ENCODE data around the gene MS4A10. TPM values are rescaled to one million over a fixed set of nuclear protein-coding genes. Genes with fewer than 3 reads are reported as not detected.

MS4A10 gene
- total RNA-seq, 2 donors from 2014 or later, result not detected

- DNase-seq, result no peak
- Histone ChIP-seq H3K9me3 (no peaks in the 10 kb centered on the region), H3K27ac (no peak overlapping the region), H3K4me3 (no peak overlapping the region), H3K36me3 (replicated peaks in 1 of 2; ENCODE audit: insufficient read depth in 1 of 2, low read depth in 2 of 2) (no peaks in the 10 kb centered on the region), H3K27me3 (no peaks in the 10 kb centered on the region), H3K4me1 (peaks cover 9% of the 10 kb centered on the region)
- TF ChIP-seq, protein P1, sequence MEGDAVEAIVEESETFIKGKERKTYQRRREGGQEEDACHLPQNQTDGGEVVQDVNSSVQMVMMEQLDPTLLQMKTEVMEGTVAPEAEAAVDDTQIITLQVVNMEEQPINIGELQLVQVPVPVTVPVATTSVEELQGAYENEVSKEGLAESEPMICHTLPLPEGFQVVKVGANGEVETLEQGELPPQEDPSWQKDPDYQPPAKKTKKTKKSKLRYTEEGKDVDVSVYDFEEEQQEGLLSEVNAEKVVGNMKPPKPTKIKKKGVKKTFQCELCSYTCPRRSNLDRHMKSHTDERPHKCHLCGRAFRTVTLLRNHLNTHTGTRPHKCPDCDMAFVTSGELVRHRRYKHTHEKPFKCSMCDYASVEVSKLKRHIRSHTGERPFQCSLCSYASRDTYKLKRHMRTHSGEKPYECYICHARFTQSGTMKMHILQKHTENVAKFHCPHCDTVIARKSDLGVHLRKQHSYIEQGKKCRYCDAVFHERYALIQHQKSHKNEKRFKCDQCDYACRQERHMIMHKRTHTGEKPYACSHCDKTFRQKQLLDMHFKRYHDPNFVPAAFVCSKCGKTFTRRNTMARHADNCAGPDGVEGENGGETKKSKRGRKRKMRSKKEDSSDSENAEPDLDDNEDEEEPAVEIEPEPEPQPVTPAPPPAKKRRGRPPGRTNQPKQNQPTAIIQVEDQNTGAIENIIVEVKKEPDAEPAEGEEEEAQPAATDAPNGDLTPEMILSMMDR (IDR thresholded peaks at IDR 0.05), result no peak
- no peak for TF ChIP-seq POLR2A (IDR thresholded peaks at IDR 0.05)
- intact Hi-C loops (cut with DNase I), result no loop called here
- WGBS, 2 donors, result 70 to 88% methylated on average over 3 to 4 of the region's 4 CpGs
- ATAC-seq, result no peak
Observed at GRCh38 chr11:60776167-60776566, 9.0 kb upstream of the MS4A10 start.

GRCh38 chr11:60777106-60777505 lies 8.0 kb upstream of the MS4A10 start:
- Histone ChIP-seq H3K4me3 (no peak overlapping the region), H3K36me3 (replicated peaks in 1 of 2; ENCODE audit: insufficient read depth in 1 of 2, low read depth in 2 of 2) (no peaks in the 10 kb centered on the region), H3K9me3 (no peaks in the 10 kb centered on the region), H3K27ac (no peak overlapping the region), H3K4me1 (peaks cover 9% of the 10 kb centered on the region), H3K27me3 (no peaks in the 10 kb centered on the region)
- 50 to 57% methylated on average over 4 of the region's 4 CpGs for WGBS, 2 donors
- ATAC-seq (no peak), DNase-seq (no peak)
- TF ChIP-seq POLR2A (IDR thresholded peaks at IDR 0.05), result no peak
- TF ChIP-seq, protein P1 (IDR thresholded peaks at IDR 0.05), result no peak
- intact Hi-C loops (cut with DNase I), result no loop called here

- intact Hi-C loops (cut with DNase I), result no loop called here
- TF ChIP-seq, protein P1 (IDR thresholded peaks at IDR 0.05), result no peak
- TF ChIP-seq POLR2A (IDR thresholded peaks at IDR 0.05), result no peak
- H3K9me3 ChIP-seq, result no peaks in the 10 kb centered on the region
- no peak overlapping the region for H3K27ac ChIP-seq
- no peaks in the 10 kb centered on the region for H3K36me3 ChIP-seq (replicated peaks in 1 of 2; ENCODE audit: insufficient read depth in 1 of 2, low read depth in 2 of 2)
- no peaks in the 10 kb centered on the region for H3K27me3 ChIP-seq
- no peak overlapping the region for H3K4me3 ChIP-seq
- DNase-seq (peak in 3 of 4 donors; percentile 31 to 57 (median 35)), ATAC-seq (no peak)
- peaks cover 9% of the 10 kb centered on the region for H3K4me1 ChIP-seq
- 5 to 18% methylated on average over 2 of the region's 2 CpGs for WGBS, 2 donors
Observed at GRCh38 chr11:60777572-60777971, 7.6 kb upstream of the MS4A10 start.

- H3K27me3 ChIP-seq, result no peaks in the 10 kb centered on the region
- peaks cover 8% of the 10 kb centered on the region for H3K4me1 ChIP-seq
- no peak overlapping the region for H3K27ac ChIP-seq
- ATAC-seq (no peak), DNase-seq (no peak)
- H3K9me3 ChIP-seq, result no peaks in the 10 kb centered on the region
- TF ChIP-seq, protein P1 (IDR thresholded peaks at IDR 0.05), result no peak
- TF ChIP-seq POLR2A (IDR thresholded peaks at IDR 0.05), result no peak
- no peak overlapping the region for H3K4me3 ChIP-seq
- no peaks in the 10 kb centered on the region for H3K36me3 ChIP-seq (replicated peaks in 1 of 2; ENCODE audit: insufficient read depth in 1 of 2, low read depth in 2 of 2)
- WGBS, 2 donors, result 73 to 75% methylated on average over 2 of the region's 2 CpGs
- intact Hi-C loops (cut with DNase I), result no loop called here
Observed at GRCh38 chr11:60780065-60780464, 5.1 kb upstream of the MS4A10 start.

DNA sequence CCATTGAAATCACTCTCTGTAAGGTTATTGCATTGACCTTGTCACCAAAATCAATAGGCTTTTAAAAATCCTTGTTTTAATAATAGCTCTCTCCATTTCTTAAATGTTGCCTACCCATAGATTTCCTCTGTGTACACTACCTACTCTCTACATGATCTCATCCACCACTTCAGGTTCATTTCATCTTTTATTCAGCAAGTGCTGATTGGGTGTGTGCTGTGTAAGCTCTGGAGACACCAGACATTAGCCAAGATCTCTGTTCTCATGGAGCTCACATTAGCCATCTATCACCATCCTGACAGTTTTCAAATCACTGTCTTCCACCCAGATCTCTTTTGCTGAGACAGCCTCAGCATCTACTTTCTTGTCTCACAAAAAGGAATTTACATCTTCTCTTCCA lies 4.4 kb upstream of the MS4A10 start:
- H3K36me3 ChIP-seq (replicated peaks in 1 of 2; ENCODE audit: insufficient read depth in 1 of 2, low read depth in 2 of 2), result no peaks in the 10 kb centered on the region
- no peaks in the 10 kb centered on the region for H3K27me3 ChIP-seq
- TF ChIP-seq, protein P1 (IDR thresholded peaks at IDR 0.05), result no peak
- TF ChIP-seq POLR2A (IDR thresholded peaks at IDR 0.05), result no peak
- peaks cover under 1% of the 10 kb centered on the region for H3K4me1 ChIP-seq
- no peak for ATAC-seq
- intact Hi-C loops (cut with DNase I), result no loop called here
- no peak for DNase-seq
- H3K4me3 ChIP-seq, result no peak overlapping the region
- H3K27ac ChIP-seq, result no peak overlapping the region
- no peaks in the 10 kb centered on the region for H3K9me3 ChIP-seq

All from body of pancreas (tissue), 4 donors.